HG03039 (cell line): ENCODE results near the gene EFCAB7.
A peak's percentile ranks its signal among the peaks of the same experiment; 100 is the strongest.
"Not testable (repeated sequence)": the region's sequence is repeated elsewhere in the genome, so short reads cannot be mapped to it uniquely, and the experiment has no call there.

ENCODE experiments used
- ATAC-seq: cut with Tn5 transposase; IDR thresholded peaks from one replicate; pipeline ENCODE4 v1.9.1; 2021; ENCODE audit warnings: mild to moderate bottlenecking, moderate library complexity; ENCODE audit not compliant: unreplicated experiment

The EFCAB7 gene

DNA sequence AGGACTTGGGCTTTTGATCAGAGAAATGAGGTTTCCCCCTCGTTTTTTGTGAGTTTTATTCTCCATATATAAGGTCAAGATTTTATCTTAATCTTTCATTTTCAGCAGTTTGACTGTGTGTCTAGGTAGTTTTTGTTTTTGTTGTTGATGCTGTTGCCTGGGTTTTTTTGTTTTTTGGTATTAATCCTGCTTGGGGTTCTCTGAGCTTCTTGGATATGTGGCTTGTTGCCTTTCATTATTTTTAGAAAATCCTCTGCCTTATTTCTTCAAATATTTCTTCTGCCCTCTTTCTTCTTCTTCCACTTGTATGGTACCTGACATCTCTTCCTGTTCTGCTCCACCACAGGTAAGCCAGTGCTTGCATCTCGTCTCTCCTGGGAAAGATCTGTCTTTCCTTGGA is 25.0 kb downstream of the EFCAB7 start:
- ATAC-seq, result no peak

- ATAC-seq, result no peak
These were observed 25.6 kb downstream of the EFCAB7 start for GRCh38 chr1:63548877-63549276.

DNA sequence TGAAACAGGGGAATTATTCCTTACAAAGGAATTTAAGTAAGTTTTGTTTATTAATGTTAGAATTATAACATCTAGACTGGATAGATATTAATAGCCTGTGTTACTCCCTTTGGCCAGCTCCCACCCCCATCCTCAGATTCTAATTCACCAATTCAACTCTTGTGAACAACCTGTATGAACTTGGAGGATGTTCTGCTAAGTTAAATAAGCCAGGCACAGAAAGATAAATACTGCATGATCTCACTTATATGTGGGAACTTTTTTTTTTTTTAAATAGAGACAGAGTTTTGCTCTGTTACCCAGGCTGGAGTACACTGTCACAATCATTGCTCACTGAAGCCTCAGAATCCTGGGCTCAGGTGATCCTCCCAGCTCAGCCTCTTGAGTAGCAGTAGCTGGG is 32.2 kb downstream of the EFCAB7 start:
- ATAC-seq, result no peak

GRCh38 chr1:63557365-63557987 is 34.2 kb downstream of the EFCAB7 start:
- ATAC-seq, result no peak

DNA sequence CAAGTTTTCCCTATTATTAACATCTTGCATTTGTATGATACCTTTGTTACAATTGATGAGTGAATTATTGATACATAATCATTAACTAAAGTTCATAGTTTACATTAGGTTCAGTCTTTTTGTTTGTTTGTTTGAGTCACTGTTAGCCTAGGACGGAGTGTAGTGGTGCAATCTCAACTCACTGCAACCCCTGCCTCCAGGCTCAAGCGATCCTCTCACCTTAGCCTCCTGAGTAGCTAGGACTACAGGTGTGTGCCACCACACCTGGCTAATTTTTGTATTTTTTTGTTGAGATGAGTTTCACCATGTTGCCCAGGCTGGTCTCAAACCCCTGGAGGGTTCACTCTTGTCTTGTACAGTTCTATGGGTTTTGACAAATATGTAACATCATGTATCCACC is 36.0 kb downstream of the EFCAB7 start:
- no peak for ATAC-seq

DNA sequence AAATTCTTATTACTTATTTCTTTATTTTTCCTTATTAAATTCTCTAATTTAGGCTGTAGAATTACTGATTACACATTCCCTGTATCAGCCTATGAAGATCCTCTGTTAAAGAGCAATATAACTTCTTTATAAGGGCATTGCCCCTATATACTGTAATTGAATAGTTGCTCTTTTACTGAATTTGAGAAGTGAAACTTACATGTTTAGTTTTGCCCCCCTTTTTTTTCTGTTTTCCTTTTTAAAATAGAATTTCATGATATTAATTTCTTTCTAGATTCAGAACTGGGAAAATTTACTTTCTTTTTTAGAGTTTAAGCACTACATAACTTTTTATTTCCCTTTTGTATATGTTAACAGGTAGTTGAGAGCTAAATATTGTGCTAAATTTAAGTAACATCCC is 40.4 kb downstream of the EFCAB7 start:
- ATAC-seq, result no peak

DNA sequence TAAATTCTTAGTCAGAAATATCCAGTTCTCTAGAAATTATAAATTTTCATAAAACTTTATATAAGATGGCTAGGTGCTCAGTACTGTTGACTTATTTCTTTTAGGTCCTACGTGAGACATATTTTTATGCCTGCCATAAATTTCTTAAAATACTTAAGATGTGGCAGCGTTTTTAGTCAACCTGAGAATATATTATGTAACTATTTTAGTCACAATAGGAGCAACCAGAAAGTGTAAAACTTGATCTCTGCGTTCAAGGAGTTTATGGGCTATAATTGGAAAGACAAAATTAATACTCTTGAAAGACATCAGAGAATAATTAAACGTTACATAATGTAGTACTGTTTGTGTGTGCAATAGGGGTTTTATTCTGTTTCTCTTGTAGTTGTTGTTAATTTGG is 45.7 kb downstream of the EFCAB7 start:
- no peak for ATAC-seq

GRCh38 chr1:63569640-63570316 is 46.5 kb downstream of the EFCAB7 start:
- ATAC-seq, result no peak

- ATAC-seq, result not testable (repeated sequence)
These were observed 49.4 kb downstream of the EFCAB7 start for GRCh38 chr1:63572686-63573085.

GRCh38 chr1:63574203-63574796 is 51.0 kb downstream of the EFCAB7 start:
- ATAC-seq, result not testable (repeated sequence)

DNA sequence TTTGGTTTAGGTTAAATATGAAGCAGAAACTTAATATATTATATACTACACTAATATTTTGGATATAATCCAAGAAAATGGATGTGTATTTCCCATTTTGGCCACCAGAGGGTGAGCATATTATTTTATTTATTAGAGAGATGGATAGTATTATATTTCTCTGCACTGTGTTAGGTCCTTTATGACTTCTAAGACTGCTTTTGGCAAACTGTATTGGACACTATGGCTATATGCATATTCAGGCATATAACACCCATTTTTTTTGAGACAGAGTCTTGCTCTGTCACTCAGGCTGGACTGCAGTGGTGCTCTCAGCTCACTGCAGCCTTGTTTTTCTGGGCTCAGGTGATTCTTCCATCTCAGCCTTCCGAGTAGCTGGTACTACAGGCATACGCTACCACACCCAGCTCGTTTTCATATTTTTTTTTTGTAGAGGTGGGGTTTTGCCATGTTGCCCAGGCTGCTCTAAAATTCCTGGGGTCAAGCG is 52.1 kb downstream of the EFCAB7 start:
- ATAC-seq, result no peak

DNA sequence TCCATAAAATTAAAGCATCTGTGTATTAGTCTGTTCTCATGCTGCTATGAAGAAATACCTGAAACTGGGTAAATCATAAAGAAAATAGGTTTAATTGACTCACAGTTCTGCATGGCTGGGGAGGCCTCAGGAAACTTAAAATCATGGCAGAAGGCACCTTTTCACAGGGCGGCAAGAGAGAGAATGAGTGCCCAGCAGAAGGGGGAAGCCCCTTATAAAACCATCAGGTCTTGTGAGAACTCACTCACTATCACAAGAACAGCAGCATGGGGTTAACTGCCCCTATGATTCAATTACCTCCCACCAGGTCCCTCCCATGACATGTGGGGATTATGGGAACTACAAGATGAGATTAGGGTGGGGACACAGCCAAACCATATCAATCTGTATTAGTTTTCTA is 63.0 kb downstream of the EFCAB7 start:
- ATAC-seq, result not testable (repeated sequence)

DNA sequence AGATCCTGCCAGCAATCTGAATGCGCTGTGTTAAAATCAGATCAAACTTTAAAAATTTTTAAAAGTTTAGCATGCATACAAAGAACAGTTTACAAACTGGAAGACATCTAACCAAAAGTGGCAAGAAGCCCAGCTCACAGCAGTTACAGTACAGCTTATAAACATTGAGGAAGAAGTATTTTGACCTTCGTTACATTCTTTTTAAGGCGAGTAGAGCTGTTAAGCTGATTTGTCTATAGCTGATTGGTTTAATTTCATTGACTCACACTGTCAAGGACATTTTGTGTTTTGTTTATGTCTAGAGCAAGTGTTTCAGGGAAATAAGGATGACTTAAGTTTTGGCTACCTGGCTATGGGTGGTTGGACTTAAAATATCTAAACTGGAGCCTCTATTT is 66.8 kb downstream of the EFCAB7 start:
- no peak for ATAC-seq

DNA sequence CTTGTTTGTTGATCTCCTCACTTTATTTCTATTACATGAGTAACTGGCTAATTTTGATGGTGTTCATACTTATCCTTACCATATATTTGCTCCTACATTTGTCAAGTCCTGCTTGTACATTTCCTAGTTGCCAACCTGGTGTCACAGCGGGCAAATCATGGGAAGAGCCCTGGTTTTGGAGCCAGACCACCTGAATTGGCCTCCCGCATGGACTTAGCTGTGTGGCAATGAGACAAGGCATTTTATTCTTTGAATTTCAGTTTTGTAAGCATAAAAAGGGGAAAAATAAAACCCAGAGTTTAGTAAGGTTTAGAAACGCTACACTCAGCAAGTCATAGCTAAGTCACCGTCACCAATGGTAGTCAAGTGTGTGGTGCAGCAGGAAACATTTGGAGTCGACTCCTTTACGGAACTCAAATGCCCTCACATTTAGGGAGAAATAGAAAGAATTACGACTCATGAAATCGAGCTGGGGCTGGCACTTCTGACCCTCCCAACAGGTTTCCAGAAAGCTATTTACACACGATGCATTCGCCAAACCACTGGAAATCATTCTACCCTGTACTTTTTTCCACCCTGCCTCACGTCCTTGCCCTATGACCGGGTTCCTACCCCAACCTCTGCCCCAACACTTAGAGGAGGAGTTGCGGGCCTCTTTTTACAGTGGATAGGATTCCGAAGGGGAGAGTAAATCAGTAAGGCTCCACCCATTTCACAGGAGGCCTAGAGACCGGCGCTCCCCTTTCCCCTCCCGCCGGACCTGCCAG is 69.4 kb downstream of the EFCAB7 start:
- ATAC-seq, result no peak

DNA sequence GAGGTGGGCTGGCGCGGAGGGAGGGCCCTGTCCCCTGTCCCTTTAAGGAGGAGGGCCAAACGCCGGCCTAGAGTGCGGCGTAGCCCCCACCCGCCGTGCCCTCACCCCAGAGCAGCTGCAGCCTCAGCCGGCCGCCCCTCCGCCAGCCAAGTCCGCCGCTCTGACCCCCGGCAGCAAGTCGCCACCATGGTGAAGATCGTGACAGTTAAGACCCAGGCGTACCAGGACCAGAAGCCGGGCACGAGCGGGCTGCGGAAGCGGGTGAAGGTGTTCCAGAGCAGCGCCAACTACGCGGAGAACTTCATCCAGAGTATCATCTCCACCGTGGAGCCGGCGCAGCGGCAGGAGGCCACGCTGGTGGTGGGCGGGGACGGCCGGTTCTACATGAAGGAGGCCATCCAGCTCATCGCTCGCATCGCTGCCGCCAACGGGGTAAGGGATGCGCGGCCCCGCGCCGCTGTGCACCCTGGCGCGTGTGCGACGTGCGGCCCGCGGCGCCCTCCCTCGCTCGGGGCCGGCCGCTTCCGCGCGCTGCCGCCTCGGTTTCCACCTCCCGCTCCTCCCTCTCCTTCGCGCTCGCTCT is 70.1 kb downstream of the EFCAB7 start, which contains the start of gene PGM1:
Gene PGM1 (plus strand): TSS at position 109 of the 583 bp plus-strand sequence. CDS start 78 bp downstream, at position 187.
- ATAC-seq, result peak; percentile 76

GRCh38 chr1:63593886-63594605 is 70.7 kb downstream of the EFCAB7 start:
- ATAC-seq, result peak; percentile 36

GRCh38 chr1:63595435-63595834 is 72.1 kb downstream of the EFCAB7 start:
- no peak for ATAC-seq

DNA sequence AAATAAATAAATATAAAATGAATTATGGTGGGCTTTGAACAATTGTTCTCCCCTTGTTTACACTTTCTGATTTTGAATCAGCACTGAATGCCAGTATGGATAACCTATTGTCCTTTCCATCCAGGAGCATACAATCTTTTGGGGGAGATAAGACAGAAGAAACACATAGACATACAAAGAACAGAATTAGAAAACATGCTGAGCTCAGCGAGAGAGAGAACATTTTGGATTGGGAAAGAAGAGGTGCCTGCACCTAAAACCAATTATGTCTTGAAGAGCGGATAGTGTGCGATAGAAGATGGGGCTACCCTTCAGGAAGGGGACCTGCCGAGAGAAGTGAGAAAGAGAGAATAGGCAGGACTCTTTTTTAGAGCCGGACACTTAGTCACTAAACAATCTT is 76.5 kb downstream of the EFCAB7 start:
- ATAC-seq, result no peak

- ATAC-seq, result no peak
These were observed 76.9 kb downstream of the EFCAB7 start for GRCh38 chr1:63600248-63600647.

DNA sequence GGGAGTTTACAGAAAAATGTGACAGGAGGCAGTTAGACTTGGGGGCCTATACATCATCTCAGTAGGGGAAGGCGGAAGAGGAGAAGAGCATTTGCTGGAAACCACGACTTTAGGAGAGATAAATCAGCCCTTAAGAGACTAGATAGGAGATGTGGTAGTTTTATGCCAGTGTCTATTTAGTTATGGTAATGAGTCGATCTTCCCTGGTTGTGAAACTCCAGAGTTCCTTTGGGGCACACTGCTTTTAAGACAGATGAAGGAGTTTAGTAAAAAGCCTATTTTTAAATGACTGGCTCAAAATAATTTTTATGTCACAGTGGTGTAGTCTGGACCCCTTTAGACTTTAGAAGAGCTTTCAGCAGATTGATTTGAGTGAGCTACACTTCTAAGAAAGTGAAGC is 77.7 kb downstream of the EFCAB7 start:
- ATAC-seq, result no peak
